ENCODE measurements around the gene DUSP10. TPM values are rescaled to one million over a fixed set of nuclear protein-coding genes. Genes with fewer than 3 reads are reported as not detected.

The DUSP10 gene
- total RNA-seq, 4 donors from 2014 or later = 1.6 to 7.2 (median 4.9) TPM

GRCh38 chr1:221751226-221751887 is 9.5 kb upstream of the DUSP10 start:
- H3K36me3 ChIP-seq = no peaks in the 10 kb centered on the region
- H3K27me3 ChIP-seq = no peaks in the 10 kb centered on the region
- intact Hi-C loops (cut with DNase I; ENCODE audit: low total_unique reads) (no loop called here), in situ Hi-C loops (cut with MboI; ENCODE audit: low pct_ligation_motif_present in 1 of 4, low pct_unique_long_range_greater_than_20kb in 1 of 4, low sequenced_read_pairs in 3 of 4) (no loop called here)
- no peaks in the 10 kb centered on the region for H3K9me3 ChIP-seq
- no peaks in the 10 kb centered on the region for H3K4me1 ChIP-seq
- WGBS, 2 donors (ENCODE audit: low coverage in 1 of 2) = 82 to 86% methylated on average over 2 to 4 of the region's 4 CpGs
- TF ChIP-seq POLR2AphosphoS5 (IDR thresholded peaks at IDR 0.05) (no peak), EP300 (IDR thresholded peaks at IDR 0.05; ENCODE audit: low read depth) (no peak), CTCF (IDR thresholded peaks at IDR 0.05) (no peak), POLR2A (IDR thresholded peaks at IDR 0.05) (no peak)
- no peak for DNase-seq
- no peak overlapping the region for H3K4me3 ChIP-seq
- H3K27ac ChIP-seq = no peak overlapping the region

GRCh38 chr1:221748981-221749380 is 7.1 kb upstream of the DUSP10 start:
- WGBS, 2 donors (ENCODE audit: low coverage in 1 of 2) = 96 to 100% methylated on average over 2 of the region's 2 CpGs
- in situ Hi-C loops (cut with MboI; ENCODE audit: low pct_ligation_motif_present in 1 of 4, low pct_unique_long_range_greater_than_20kb in 1 of 4, low sequenced_read_pairs in 3 of 4) = loop anchor here in 2 of 4 donors (25.0 kb wide), 3 partner anchors 862 to 937 kb away; partner anchors contain the start of gene HLX (in 1 of the 2)
- DNase-seq = no peak

GRCh38 chr1:221747839-221748238 is 6.0 kb upstream of the DUSP10 start:
- H3K4me3 ChIP-seq = no peak overlapping the region
- no peak for DNase-seq
- no peak overlapping the region for H3K27ac ChIP-seq
- no peak for TF ChIP-seq EP300 (IDR thresholded peaks at IDR 0.05; ENCODE audit: low read depth)
- TF ChIP-seq POLR2AphosphoS5 (IDR thresholded peaks at IDR 0.05) = no peak
- TF ChIP-seq POLR2A (IDR thresholded peaks at IDR 0.05) = no peak
- H3K36me3 ChIP-seq = no peaks in the 10 kb centered on the region
- in situ Hi-C loops (cut with MboI; ENCODE audit: low pct_ligation_motif_present in 1 of 4, low pct_unique_long_range_greater_than_20kb in 1 of 4, low sequenced_read_pairs in 3 of 4) (loop anchor here in 2 of 4 donors (25.0 kb wide), 3 partner anchors 861 to 936 kb away; partner anchors contain the start of gene HLX (in 1 of the 2)), intact Hi-C loops (cut with DNase I; ENCODE audit: low total_unique reads) (loop anchor here (10.0 kb wide), 2 partner anchors 203 to 293 kb away; no protein-coding TSS in a partner anchor)
- no peaks in the 10 kb centered on the region for H3K27me3 ChIP-seq
- H3K4me1 ChIP-seq = peaks cover 3 to 11% (median 8%) of the 10 kb centered on the region in 4 donors
- H3K9me3 ChIP-seq = no peaks in the 10 kb centered on the region
- WGBS, 2 donors (ENCODE audit: low coverage in 1 of 2) = 72 to 85% methylated on average over 5 of the region's 5 CpGs

More at GRCh38 chr1:221748981-221749380, 7.1 kb upstream of the DUSP10 start:
- TF ChIP-seq CTCF (IDR thresholded peaks at IDR 0.05) (no peak), EP300 (IDR thresholded peaks at IDR 0.05; ENCODE audit: low read depth) (no peak), POLR2A (IDR thresholded peaks at IDR 0.05) (no peak), POLR2AphosphoS5 (IDR thresholded peaks at IDR 0.05) (no peak)
- no peaks in the 10 kb centered on the region for H3K36me3 ChIP-seq
- intact Hi-C loops (cut with DNase I; ENCODE audit: low total_unique reads) = loop anchor here (10.0 kb wide), 2 partner anchors 204 to 294 kb away; no protein-coding TSS in a partner anchor
- H3K27ac ChIP-seq = no peak overlapping the region
- H3K4me3 ChIP-seq = no peak overlapping the region
- peaks cover 0 to 1% (median under 1%) of the 10 kb centered on the region in 4 donors for H3K4me1 ChIP-seq
- no peaks in the 10 kb centered on the region for H3K9me3 ChIP-seq
- no peaks in the 10 kb centered on the region for H3K27me3 ChIP-seq

GRCh38 chr1:221743416-221744208 is 1.7 kb upstream of the DUSP10 start:
- Histone ChIP-seq H3K36me3 (no peaks in the 10 kb centered on the region), H3K4me1 (peaks cover 3 to 30% (median 18%) of the 10 kb centered on the region in 4 donors), H3K9me3 (no peaks in the 10 kb centered on the region), H3K4me3 (peak overlapping the region; percentile 62 to 81 (median 71)), H3K27ac (peak overlapping the region; percentile 97 to 99 (median 99)), H3K27me3 (no peaks in the 10 kb centered on the region)
- in situ Hi-C loops (cut with MboI; ENCODE audit: low pct_ligation_motif_present in 1 of 4, low pct_unique_long_range_greater_than_20kb in 1 of 4, low sequenced_read_pairs in 3 of 4) (loop anchor here in 2 of 4 donors (25.0 kb wide), 3 partner anchors 856 to 931 kb away; partner anchors contain the start of gene HLX (in 1 of the 2)), intact Hi-C loops (cut with DNase I; ENCODE audit: low total_unique reads) (loop anchor here (10.0 kb wide), 2 partner anchors 199 to 289 kb away; no protein-coding TSS in a partner anchor)
- TF ChIP-seq CTCF (IDR thresholded peaks at IDR 0.05) = no peak
- TF ChIP-seq POLR2AphosphoS5 (IDR thresholded peaks at IDR 0.05) = peak in 1 of 3 donors; percentile 5
- no peak for DNase-seq
- 10 to 26% methylated on average over 6 to 16 of the region's 16 CpGs for WGBS, 2 donors (ENCODE audit: low coverage in 1 of 2)
